Mononuclear cell (primary cell): Measurements from ENCODE around the gene SIPA1. TPM values are rescaled to one million over a fixed set of nuclear protein-coding genes. Genes with fewer than 3 reads are reported as not detected.

Source experiments
- H3K27me3 ChIP-seq: 2 replicates; pipeline ENCODE4 v1.6.0; 2011; ENCODE audit warnings: low read length, control low read depth; ENCODE audit not compliant: insufficient read depth
- H3K4me1 ChIP-seq: 2 replicates; pipeline ENCODE4 v1.5.1; 2011; ENCODE audit warnings: mild to moderate bottlenecking, low read length, control low read depth; ENCODE audit not compliant: insufficient read depth
- H3K4me3 ChIP-seq: 2 replicates; pipeline ENCODE4 v1.5.1; 2011; ENCODE audit warnings: mild to moderate bottlenecking, low read length, moderate library complexity
- H3K9me3 ChIP-seq: 2 replicates; pipeline ENCODE4 v1.5.1; 2011; ENCODE audit warnings: low read depth, mild to moderate bottlenecking, control low read depth, low read length
- total RNA-seq: library from RNA; depleted of rRNA; stranded (reverse); fragments of >200 nt; gene quantifications from one replicate; pipeline ENCODE4 v1.2.3, GENCODE V29; 2012

SIPA1 gene
- total RNA-seq, 1 donor: 75.2 TPM

GRCh38 chr11:65644837-65645236 is 6.9 kb downstream of the SIPA1 start:
- H3K9me3 ChIP-seq: no peaks in the 10 kb centered on the region
- H3K4me1 ChIP-seq: peaks cover 44% of the 10 kb centered on the region
- H3K27me3 ChIP-seq: no peaks in the 10 kb centered on the region
- H3K4me3 ChIP-seq: no peak overlapping the region

- no peaks in the 10 kb centered on the region for H3K27me3 ChIP-seq
- no peak overlapping the region for H3K4me3 ChIP-seq
- no peaks in the 10 kb centered on the region for H3K9me3 ChIP-seq
- peaks cover 44% of the 10 kb centered on the region for H3K4me1 ChIP-seq
These were observed 7.8 kb downstream of the SIPA1 start for GRCh38 chr11:65645710-65646109.

- H3K4me3 ChIP-seq: no peak overlapping the region
- H3K4me1 ChIP-seq: peaks cover 44% of the 10 kb centered on the region
- no peaks in the 10 kb centered on the region for H3K27me3 ChIP-seq
- H3K9me3 ChIP-seq: no peaks in the 10 kb centered on the region
These were observed 8.5 kb downstream of the SIPA1 start for GRCh38 chr11:65646288-65646957.

GRCh38 chr11:65646958-65647701 is 9.2 kb downstream of the SIPA1 start:
- H3K9me3 ChIP-seq: no peaks in the 10 kb centered on the region
- H3K4me3 ChIP-seq: no peak overlapping the region
- H3K27me3 ChIP-seq: no peaks in the 10 kb centered on the region
- peaks cover 44% of the 10 kb centered on the region for H3K4me1 ChIP-seq

GRCh38 chr11:65648997-65649493 is 11.1 kb downstream of the SIPA1 start:
- H3K4me3 ChIP-seq: no peak overlapping the region
- peaks cover 41% of the 10 kb centered on the region for H3K4me1 ChIP-seq
- H3K9me3 ChIP-seq: no peaks in the 10 kb centered on the region
- no peaks in the 10 kb centered on the region for H3K27me3 ChIP-seq

GRCh38 chr11:65649656-65650546 is 12.0 kb downstream of the SIPA1 start:
- Histone ChIP-seq H3K4me3 (no peak overlapping the region), H3K4me1 (peaks cover 44% of the 10 kb centered on the region), H3K27me3 (no peaks in the 10 kb centered on the region), H3K9me3 (no peaks in the 10 kb centered on the region)

GRCh38 chr11:65650547-65651338 is 12.8 kb downstream of the SIPA1 start:
- no peak overlapping the region for H3K4me3 ChIP-seq
- peaks cover 44% of the 10 kb centered on the region for H3K4me1 ChIP-seq
- H3K9me3 ChIP-seq: no peaks in the 10 kb centered on the region
- no peaks in the 10 kb centered on the region for H3K27me3 ChIP-seq

- peaks cover 44% of the 10 kb centered on the region for H3K4me1 ChIP-seq
- no peak overlapping the region for H3K4me3 ChIP-seq
- no peaks in the 10 kb centered on the region for H3K27me3 ChIP-seq
- no peaks in the 10 kb centered on the region for H3K9me3 ChIP-seq
These were observed 13.4 kb downstream of the SIPA1 start for GRCh38 chr11:65651339-65651588.

GRCh38 chr11:65651589-65652510 is 13.9 kb downstream of the SIPA1 start:
- H3K4me1 ChIP-seq: peaks cover 44% of the 10 kb centered on the region
- no peaks in the 10 kb centered on the region for H3K27me3 ChIP-seq
- H3K9me3 ChIP-seq: no peaks in the 10 kb centered on the region
- H3K4me3 ChIP-seq: peak overlapping the region; percentile 49

- Histone ChIP-seq H3K4me1 (peaks cover 44% of the 10 kb centered on the region), H3K27me3 (no peaks in the 10 kb centered on the region), H3K4me3 (peak overlapping the region; percentile 49), H3K9me3 (no peaks in the 10 kb centered on the region)
These were observed 14.8 kb downstream of the SIPA1 start for GRCh38 chr11:65652511-65653228.

- peaks cover 44% of the 10 kb centered on the region for H3K4me1 ChIP-seq
These were observed 15.6 kb downstream of the SIPA1 start for GRCh38 chr11:65653229-65654225.

More at GRCh38 chr11:65653229-65654225, 15.6 kb downstream of the SIPA1 start:
- Histone ChIP-seq H3K9me3 (no peaks in the 10 kb centered on the region), H3K4me3 (peak overlapping the region; percentile 49), H3K27me3 (no peaks in the 10 kb centered on the region)
